ENCODE results near the gene P2RY10.

DNA sequence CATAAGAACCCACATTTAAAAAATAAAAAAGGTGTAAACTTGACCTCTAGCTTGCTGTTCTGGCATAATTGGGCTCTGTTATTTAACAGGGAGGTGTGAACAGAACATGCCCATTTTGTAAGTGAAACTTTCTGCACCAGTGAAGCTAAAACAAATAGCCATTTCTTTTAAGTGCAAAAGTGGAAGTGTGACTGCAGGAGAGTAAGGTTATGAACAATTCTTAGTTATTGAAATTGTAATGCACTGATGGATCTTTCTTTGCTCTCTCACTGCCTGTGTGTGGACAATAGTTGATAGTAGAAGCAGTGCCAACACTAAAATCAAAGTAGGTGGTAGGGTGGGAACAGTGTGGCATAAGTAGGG is 12.6 kb downstream of the P2RY10 start:
- TF ChIP-seq EZH2 (IDR thresholded peaks at IDR 0.05; ENCODE audit: insufficient read depth, low read length): no peak
- TF ChIP-seq, protein P1, sequence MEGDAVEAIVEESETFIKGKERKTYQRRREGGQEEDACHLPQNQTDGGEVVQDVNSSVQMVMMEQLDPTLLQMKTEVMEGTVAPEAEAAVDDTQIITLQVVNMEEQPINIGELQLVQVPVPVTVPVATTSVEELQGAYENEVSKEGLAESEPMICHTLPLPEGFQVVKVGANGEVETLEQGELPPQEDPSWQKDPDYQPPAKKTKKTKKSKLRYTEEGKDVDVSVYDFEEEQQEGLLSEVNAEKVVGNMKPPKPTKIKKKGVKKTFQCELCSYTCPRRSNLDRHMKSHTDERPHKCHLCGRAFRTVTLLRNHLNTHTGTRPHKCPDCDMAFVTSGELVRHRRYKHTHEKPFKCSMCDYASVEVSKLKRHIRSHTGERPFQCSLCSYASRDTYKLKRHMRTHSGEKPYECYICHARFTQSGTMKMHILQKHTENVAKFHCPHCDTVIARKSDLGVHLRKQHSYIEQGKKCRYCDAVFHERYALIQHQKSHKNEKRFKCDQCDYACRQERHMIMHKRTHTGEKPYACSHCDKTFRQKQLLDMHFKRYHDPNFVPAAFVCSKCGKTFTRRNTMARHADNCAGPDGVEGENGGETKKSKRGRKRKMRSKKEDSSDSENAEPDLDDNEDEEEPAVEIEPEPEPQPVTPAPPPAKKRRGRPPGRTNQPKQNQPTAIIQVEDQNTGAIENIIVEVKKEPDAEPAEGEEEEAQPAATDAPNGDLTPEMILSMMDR (IDR thresholded peaks at IDR 0.05; ENCODE audit: insufficient read depth, low read depth, low read length): no peak

Data from astrocyte (in vitro differentiated cells and primary cell).